ENCODE data around the gene C5orf22.

C5orf22 gene

DNA sequence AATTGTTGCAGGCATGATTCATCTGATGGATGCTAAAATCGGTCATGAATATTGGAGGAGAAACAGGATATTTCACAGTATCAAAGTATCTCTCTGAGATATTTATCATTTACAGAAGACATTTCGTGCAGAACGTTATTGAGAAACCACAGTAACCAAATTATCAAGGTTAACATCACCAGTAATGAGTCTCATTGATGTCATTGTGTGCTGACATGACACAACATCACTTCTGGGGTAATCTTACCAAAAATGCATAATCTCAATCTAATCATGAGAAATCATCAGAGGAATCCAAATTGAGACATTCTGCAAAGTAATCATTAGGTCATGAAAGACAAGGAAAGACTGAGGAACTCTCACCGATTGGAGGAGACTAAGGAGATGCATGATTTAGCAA, 42.7 kb downstream of the C5orf22 start:
- ChIA-PET POLR2A (no interaction called here), CTCF (interaction anchor here (0.6 to 1.8 kb wide), 5 partner anchors 7 to 1241 kb away, joined by 3 to 5 read pairs (median 3); no protein-coding TSS in a partner anchor)
- no peaks in the 10 kb centered on the region for H3K4me1 ChIP-seq (ENCODE audit: control insufficient read depth, insufficient read depth, low read length)

DNA sequence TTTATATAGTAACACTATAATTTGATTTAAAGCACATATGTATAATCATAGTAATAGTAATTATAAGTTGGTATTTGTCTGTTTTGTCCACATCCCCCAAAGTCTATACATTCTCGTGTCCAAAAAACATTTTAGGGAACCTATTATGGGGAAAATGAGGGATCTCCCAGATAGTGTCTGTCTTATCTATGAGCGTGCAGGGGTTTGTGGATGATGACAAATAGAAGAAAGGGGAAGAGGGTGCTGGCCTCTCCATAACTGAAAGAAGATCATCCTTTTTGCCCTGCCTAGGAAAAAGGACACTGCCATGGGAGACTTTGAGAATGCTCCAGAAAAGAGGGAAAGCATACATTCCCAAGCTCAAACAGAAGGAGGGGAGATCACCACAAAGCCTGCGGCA, 45.3 kb downstream of the C5orf22 start:
- CTCF ChIA-PET = no interaction called here
- TF ChIP-seq PRDM2 (tag by site-specific recombination; IDR thresholded peaks at IDR 0.05; ENCODE audit: borderline replicate concordance) (no peak), ZNF266 (tag by site-specific recombination; IDR thresholded peaks at IDR 0.05; ENCODE audit: low read depth) (no peak), ZNF549 (tag by site-specific recombination; IDR thresholded peaks at IDR 0.05) (no peak), ZNF423 (tag by site-specific recombination; IDR thresholded peaks at IDR 0.05) (no peak), ZNF600 (tag by site-specific recombination; IDR thresholded peaks at IDR 0.05) (no peak), ZNF580 (tag by site-specific recombination; IDR thresholded peaks at IDR 0.05) (no peak), KLF10 (tag by site-specific recombination; IDR thresholded peaks at IDR 0.05) (no peak), KLF8 (tag by site-specific recombination; IDR thresholded peaks at IDR 0.05) (no peak), ZNF514 (tag by site-specific recombination; IDR thresholded peaks at IDR 0.05) (no peak), SP2 (tag by site-specific recombination; IDR thresholded peaks at IDR 0.05) (no peak), ZNF426 (tag by site-specific recombination; IDR thresholded peaks at IDR 0.05) (no peak), ZFP3 (tag by site-specific recombination; IDR thresholded peaks at IDR 0.05; ENCODE audit: low read depth) (no peak), ZNF558 (tag by site-specific recombination; IDR thresholded peaks at IDR 0.05) (no peak)
- TF ChIP-seq, protein P1, sequence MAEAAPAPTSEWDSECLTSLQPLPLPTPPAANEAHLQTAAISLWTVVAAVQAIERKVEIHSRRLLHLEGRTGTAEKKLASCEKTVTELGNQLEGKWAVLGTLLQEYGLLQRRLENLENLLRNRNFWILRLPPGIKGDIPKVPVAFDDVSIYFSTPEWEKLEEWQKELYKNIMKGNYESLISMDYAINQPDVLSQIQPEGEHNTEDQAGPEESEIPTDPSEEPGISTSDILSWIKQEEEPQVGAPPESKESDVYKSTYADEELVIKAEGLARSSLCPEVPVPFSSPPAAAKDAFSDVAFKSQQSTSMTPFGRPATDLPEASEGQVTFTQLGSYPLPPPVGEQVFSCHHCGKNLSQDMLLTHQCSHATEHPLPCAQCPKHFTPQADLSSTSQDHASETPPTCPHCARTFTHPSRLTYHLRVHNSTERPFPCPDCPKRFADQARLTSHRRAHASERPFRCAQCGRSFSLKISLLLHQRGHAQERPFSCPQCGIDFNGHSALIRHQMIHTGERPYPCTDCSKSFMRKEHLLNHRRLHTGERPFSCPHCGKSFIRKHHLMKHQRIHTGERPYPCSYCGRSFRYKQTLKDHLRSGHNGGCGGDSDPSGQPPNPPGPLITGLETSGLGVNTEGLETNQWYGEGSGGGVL (tag by site-specific recombination; IDR thresholded peaks at IDR 0.05) = no peak
- TF ChIP-seq, protein P2, sequence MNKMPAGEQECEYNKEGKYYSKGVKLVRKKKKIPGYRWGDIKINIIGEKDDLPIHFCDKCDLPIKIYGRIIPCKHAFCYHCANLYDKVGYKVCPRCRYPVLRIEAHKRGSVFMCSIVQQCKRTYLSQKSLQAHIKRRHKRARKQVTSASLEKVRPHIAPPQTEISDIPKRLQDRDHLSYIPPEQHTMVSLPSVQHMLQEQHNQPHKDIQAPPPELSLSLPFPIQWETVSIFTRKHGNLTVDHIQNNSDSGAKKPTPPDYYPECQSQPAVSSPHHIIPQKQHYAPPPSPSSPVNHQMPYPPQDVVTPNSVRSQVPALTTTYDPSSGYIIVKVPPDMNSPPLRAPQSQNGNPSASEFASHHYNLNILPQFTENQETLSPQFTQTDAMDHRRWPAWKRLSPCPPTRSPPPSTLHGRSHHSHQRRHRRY (tag by site-specific recombination; IDR thresholded peaks at IDR 0.05) = no peak

More for the DNA sequence above, 42.7 kb downstream of the C5orf22 start:
- H3K9me3 ChIP-seq (ENCODE audit: control insufficient read depth, insufficient read depth, low read depth, low read length) = no peaks in the 10 kb centered on the region
- H3K4me3 ChIP-seq (ENCODE audit: low read depth, low read length) = no peak overlapping the region
- no peak overlapping the region for H3K27ac ChIP-seq (ENCODE audit: extremely low read depth, low read depth, low read length)
- no peak for TF ChIP-seq ZNF670 (tag by site-specific recombination; IDR thresholded peaks at IDR 0.05; ENCODE audit: low read depth)
- no peak for TF ChIP-seq REPIN1 (tag by site-specific recombination; IDR thresholded peaks at IDR 0.05; ENCODE audit: low read depth)
- TF ChIP-seq ZNF473 (tag by site-specific recombination; IDR thresholded peaks at IDR 0.05) = no peak
- TF ChIP-seq, protein P3, sequence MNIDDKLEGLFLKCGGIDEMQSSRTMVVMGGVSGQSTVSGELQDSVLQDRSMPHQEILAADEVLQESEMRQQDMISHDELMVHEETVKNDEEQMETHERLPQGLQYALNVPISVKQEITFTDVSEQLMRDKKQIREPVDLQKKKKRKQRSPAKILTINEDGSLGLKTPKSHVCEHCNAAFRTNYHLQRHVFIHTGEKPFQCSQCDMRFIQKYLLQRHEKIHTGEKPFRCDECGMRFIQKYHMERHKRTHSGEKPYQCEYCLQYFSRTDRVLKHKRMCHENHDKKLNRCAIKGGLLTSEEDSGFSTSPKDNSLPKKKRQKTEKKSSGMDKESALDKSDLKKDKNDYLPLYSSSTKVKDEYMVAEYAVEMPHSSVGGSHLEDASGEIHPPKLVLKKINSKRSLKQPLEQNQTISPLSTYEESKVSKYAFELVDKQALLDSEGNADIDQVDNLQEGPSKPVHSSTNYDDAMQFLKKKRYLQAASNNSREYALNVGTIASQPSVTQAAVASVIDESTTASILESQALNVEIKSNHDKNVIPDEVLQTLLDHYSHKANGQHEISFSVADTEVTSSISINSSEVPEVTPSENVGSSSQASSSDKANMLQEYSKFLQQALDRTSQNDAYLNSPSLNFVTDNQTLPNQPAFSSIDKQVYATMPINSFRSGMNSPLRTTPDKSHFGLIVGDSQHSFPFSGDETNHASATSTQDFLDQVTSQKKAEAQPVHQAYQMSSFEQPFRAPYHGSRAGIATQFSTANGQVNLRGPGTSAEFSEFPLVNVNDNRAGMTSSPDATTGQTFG (tag by site-specific recombination; IDR thresholded peaks at IDR 0.05; ENCODE audit: borderline replicate concordance) = no peak
- TF ChIP-seq EGR2 (tag by site-specific recombination; IDR thresholded peaks at IDR 0.05; ENCODE audit: low read depth) = no peak
- no peak for TF ChIP-seq IKZF3 (tag by site-specific recombination; IDR thresholded peaks at IDR 0.05)
- no peak for TF ChIP-seq ZFP3 (tag by site-specific recombination; IDR thresholded peaks at IDR 0.05; ENCODE audit: low read depth)
- no peak for TF ChIP-seq SALL2 (tag by site-specific recombination; IDR thresholded peaks at IDR 0.05; ENCODE audit: borderline replicate concordance)
- TF ChIP-seq PRDM1 (tag by site-specific recombination; IDR thresholded peaks at IDR 0.05) = no peak
- TF ChIP-seq, protein P4, sequence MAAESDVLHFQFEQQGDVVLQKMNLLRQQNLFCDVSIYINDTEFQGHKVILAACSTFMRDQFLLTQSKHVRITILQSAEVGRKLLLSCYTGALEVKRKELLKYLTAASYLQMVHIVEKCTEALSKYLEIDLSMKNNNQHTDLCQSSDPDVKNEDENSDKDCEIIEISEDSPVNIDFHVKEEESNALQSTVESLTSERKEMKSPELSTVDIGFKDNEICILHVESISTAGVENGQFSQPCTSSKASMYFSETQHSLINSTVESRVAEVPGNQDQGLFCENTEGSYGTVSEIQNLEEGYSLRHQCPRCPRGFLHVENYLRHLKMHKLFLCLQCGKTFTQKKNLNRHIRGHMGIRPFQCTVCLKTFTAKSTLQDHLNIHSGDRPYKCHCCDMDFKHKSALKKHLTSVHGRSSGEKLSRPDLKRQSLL (tag by site-specific recombination; IDR thresholded peaks at IDR 0.05) = no peak
- TF ChIP-seq TCF7L2 (IDR thresholded peaks at IDR 0.05; ENCODE audit: borderline replicate concordance, low read depth, low read length) = no peak
- TF ChIP-seq ZNF76 (tag by site-specific recombination; IDR thresholded peaks at IDR 0.05; ENCODE audit: borderline replicate concordance, low read depth) = no peak
- H3K36me3 ChIP-seq (ENCODE audit: control insufficient read depth in 2 of 2, insufficient read depth in 1 of 2, low read length in 2 of 2) = no peaks in the 10 kb centered on the region

More for the DNA sequence above, 45.3 kb downstream of the C5orf22 start:
- Histone ChIP-seq H3K4me3 (ENCODE audit: low read depth, low read length) (no peak overlapping the region), H3K4me1 (ENCODE audit: control insufficient read depth, insufficient read depth, low read length) (no peaks in the 10 kb centered on the region), H3K27ac (ENCODE audit: extremely low read depth, low read depth, low read length) (no peak overlapping the region), H3K9me3 (ENCODE audit: control insufficient read depth, insufficient read depth, low read depth, low read length) (no peaks in the 10 kb centered on the region), H3K36me3 (ENCODE audit: control insufficient read depth in 2 of 2, insufficient read depth in 1 of 2, low read length in 2 of 2) (no peaks in the 10 kb centered on the region)
- POLR2A ChIA-PET = no interaction called here

Measured in HEK293 (cell line).